AG20443 (cell line): Measurements from ENCODE around the gene ELOVL6.
"Not testable (repeated sequence)": the region's sequence is repeated elsewhere in the genome, so short reads cannot be mapped to it uniquely, and the experiment has no call there.

Source experiments
- DNase-seq: peaks from one replicate; pipeline ENCODE4 v3.0.0; 2012; ENCODE audit warnings: low spot score, mixed read lengths

Gene ELOVL6

DNA sequence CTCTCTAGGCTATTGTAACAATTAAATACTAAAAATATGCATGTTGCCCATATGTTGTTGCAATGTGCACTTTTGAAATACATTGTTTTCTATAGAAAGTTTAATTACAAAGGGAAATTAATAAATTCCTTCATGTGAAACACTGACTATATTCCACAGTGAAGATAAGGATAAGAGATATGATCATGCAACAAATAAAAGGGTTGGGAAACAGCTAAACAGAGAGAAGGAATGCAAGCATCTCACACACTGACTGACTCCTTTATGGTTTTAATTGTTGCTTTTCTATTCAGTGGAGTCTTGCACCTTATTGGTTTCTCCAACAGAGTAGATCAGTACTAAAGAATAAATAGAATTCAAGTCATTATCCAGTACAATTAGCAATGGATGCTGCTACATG is 37.8 kb downstream of the ELOVL6 start:
- no peak for DNase-seq

DNA sequence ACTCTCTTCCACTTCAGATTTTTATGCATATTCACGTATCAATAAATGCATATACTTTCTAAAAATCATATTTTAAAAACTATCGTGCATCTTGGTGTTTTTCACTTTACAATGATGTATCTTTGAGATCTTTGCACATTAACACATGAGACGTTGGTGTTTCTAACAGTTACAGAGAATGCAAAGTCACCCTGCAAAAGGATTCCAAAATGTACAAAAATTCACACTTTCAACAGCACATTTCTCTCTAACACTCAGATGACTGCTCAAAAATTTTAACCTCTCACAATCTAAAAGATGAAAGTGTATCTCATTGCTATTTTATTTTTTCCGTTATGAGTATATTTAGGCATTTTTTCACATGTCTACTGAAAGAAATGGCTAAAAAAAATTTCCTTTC is 38.9 kb downstream of the ELOVL6 start:
- DNase-seq, result no peak

DNA sequence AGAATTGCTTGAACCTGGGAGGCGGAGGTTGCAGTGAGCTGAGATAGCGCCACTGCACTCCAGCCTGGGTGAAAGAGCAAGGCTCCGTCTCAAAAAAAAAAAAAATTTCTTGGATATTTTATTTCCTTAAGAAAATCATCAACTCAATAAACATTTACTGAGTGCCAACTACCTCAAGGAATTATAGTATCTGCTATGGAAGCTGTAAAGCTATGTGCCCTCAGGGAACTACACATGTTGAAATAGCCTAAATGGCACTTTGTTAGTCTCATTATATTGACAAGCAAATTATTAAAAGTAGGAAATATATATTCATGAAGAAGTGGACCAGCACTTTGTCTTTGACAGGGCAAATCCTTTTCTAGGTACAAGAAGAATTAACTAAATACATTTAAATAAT is 40.8 kb downstream of the ELOVL6 start:
- no peak for DNase-seq

DNA sequence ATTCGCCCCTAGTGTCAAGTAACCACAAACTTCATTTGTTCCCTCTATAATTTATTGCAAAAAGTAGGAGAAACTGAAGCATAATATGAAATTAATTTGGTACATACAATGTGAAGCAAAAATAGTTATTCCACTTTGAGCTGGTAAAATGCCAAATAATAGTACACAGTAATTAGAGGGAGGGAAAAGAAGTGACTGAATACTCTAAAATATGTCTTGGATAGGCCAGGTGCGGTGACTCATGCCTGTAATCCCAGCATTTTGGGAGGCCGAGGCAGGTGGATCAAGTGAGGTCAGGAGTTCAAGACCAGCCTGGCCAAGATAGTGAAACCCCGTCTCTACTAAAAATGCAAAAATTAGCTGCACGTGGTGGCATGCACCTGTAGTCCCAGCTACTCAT is 41.2 kb downstream of the ELOVL6 start:
- not testable (repeated sequence) for DNase-seq

DNA sequence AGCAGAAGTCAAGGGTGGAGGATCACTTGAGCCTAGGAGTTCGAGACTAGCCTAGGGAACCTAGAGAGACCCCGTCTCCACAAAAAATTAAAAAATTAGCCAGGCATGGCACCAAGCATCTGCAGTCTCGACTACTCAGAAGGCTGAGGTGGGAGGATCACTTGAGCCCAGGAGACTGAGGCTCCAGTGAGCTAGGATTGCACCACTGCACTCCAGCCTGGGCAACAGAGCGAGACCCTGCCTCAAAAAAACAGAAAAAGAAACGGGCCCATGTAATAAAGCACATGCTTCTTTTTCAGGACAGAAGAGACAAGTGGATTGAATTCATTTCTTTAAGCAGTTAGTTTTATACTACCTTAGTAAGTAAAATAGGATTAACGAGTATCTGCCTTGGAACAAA is 42.0 kb downstream of the ELOVL6 start:
- no peak for DNase-seq

- DNase-seq, result no peak
Measured at GRCh38 chr4:110155654-110156053, 42.8 kb downstream of the ELOVL6 start.

- DNase-seq, result no peak
Measured at GRCh38 chr4:110154582-110154981, 43.8 kb downstream of the ELOVL6 start.

DNA sequence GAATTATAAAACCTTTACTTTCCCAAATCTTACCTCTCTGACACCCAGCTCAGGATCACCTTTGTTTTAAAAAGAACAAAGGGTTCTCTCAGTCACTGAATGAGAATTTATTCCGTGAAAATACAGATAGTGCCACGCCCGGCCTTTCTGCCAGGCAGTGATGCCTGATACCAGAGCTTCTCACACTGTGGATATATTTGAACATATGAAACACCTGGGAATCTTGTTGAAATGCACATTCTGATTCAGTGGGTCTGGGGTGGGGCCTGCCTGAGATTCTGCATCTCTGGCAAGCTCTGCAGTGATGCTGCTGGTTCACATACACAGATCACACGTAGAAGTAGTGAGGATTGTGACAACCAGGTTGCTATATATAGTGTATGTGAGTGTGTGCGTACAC is 46.0 kb downstream of the ELOVL6 start:
- DNase-seq, result no peak

DNA sequence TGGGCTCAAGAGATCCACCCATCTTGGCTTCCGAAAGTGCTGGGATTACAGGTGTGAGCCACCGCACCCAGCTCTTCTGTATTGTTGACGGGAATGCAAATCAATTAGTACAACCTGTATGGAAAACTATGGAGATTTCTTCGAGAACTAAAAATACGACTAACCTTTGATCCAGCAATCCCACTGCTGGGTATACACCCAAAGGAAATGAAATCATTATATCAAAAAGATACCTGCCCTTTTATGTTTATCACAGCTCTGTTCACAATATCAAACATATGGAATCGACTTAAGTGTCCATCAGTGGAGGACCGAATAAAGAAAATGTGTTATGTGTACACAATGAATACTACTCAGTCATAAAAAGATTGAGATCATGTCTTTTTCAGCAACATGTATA is 49.3 kb downstream of the ELOVL6 start:
- DNase-seq, result no peak

- no peak for DNase-seq
Measured at GRCh38 chr4:110142461-110142860, 56.0 kb downstream of the ELOVL6 start.

GRCh38 chr4:110139815-110140214 is 58.6 kb downstream of the ELOVL6 start:
- no peak for DNase-seq

GRCh38 chr4:110139111-110139510 is 59.3 kb downstream of the ELOVL6 start:
- no peak for DNase-seq

GRCh38 chr4:110138551-110138950 is 59.9 kb downstream of the ELOVL6 start:
- no peak for DNase-seq

- no peak for DNase-seq
Measured at GRCh38 chr4:110137829-110138228, 60.6 kb downstream of the ELOVL6 start.

- no peak for DNase-seq
Measured at GRCh38 chr4:110135523-110135922, 62.9 kb downstream of the ELOVL6 start.

- no peak for DNase-seq
Measured at GRCh38 chr4:110135076-110135475, 63.3 kb downstream of the ELOVL6 start.

- DNase-seq, result no peak
Measured at GRCh38 chr4:110134269-110134869, 64.0 kb downstream of the ELOVL6 start.

DNA sequence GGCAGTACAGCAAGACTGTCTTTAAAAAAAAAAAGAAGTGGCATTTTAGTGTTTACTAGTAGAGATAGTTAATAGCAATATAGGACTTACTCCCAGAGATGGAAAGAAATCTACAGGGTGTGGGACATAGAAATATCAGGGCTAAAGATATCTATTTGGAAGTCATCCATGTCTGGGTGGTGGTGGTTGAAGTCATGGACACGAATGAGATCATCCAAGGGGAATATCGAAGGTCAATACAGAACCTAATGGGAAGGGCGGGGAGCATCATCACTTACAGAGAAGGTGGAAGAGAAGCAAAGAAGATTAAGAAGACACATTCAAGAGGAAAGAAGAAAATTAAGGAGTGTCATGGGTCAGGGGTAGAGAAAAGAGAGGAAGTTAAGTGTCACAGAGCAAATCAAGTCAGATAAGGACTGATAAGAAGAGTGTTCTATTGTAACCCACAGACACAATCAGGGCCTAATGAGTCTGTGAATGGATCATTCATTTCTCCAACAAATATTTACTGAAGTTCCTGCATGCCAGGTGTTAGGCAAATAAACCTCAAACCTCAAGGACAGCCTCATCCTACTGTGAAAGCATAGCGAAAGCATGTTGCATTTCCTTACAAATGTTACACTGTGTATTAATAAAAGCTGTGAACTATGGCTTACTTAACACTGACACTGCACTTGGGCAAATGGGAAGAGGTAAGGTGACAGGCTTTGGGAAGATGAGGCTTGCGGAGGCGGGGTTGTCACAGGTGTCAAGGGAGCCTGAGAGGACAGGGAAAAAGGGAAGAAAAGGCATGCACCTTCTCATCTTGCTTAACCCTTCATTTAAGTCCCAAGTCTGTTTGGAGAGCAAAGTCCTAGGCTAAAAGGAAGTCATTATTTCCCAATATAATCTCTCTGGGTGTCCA is 65.3 kb downstream of the ELOVL6 start:
- no peak for DNase-seq

- DNase-seq, result no peak
Measured at GRCh38 chr4:110131916-110132315, 66.5 kb downstream of the ELOVL6 start.

GRCh38 chr4:110130576-110131358 is 67.6 kb downstream of the ELOVL6 start:
- DNase-seq, result no peak

- no peak for DNase-seq
Measured at GRCh38 chr4:110129544-110129943, 68.9 kb downstream of the ELOVL6 start.

GRCh38 chr4:110128472-110128919 is 69.9 kb downstream of the ELOVL6 start:
- DNase-seq, result no peak

DNA sequence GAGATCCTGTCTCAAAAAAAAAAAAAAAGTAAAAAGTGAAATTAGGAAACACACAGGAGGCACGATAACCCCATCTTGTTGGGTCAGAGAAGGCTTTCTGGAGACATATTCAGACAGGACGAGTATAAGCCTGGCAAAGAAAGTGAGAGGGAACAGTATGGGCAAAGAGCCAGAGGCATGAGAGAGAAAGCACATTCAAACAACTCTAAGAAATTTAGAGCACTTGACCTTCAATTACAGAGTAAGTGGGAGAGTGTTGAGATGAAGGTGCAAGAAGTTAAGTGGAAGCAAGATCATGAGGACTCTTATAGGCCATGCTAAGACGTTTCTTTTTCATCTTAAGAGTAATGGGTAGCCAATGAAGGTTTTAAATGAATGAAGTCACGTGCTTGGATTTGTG is 70.4 kb downstream of the ELOVL6 start:
- no peak for DNase-seq
